KBM-7 (cell line): Measurements from ENCODE around the gene TMEM121.
"Not testable (repeated sequence)": the region's sequence is repeated elsewhere in the genome, so short reads cannot be mapped to it uniquely, and the experiment has no call there.

Source experiments
- DNase-seq: peaks from one replicate; pipeline ENCODE4 v3.0.0-alpha.2; 2015
- in situ Hi-C: fragments of 300-500 bp; cut with MboI; formaldehyde crosslinking; loops from 2 replicates; pipeline ENCODE4 v1.14.3; 2020; ENCODE audit warnings: low sequenced_read_pairs, low pct_unique_long_range_greater_than_20kb, mixed read lengths

TMEM121 gene

DNA sequence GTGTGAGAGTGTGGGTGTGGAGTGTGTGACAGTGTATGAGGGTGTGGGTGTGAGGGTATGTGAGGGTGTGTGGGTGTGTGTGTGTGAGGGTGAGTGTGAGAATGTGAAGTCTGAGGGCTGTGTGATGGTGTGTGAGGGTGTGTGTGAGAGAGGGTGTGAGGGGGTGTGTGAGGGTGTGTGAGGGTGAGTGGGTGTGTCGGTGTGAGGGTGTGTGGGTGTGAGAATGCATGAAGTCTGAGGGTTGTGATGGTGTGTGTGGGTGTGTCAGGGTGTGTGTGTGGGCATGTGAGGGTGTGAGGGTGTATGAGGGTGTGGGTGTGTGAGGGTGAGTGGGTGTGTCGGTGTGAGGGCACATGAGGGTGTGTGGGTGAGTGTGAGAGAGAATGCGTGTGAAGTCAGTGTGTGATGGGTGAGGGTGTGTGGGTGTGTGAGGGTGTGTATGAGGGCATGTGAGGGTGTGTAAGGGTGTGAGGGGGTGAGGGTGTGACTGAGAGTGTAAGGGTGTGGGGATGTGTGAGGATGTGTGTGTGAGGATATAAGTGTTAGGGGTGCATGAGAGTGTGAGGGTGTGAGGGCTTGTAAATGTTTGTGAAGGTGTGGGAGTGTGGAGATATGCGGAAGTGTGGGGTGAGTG is 36.4 kb downstream of the TMEM121 start:
- no peak for DNase-seq
- in situ Hi-C loops = no loop called here

GRCh38 chr14:105563347-105563737 is 37.0 kb downstream of the TMEM121 start:
- in situ Hi-C loops = no loop called here
- no peak for DNase-seq

DNA sequence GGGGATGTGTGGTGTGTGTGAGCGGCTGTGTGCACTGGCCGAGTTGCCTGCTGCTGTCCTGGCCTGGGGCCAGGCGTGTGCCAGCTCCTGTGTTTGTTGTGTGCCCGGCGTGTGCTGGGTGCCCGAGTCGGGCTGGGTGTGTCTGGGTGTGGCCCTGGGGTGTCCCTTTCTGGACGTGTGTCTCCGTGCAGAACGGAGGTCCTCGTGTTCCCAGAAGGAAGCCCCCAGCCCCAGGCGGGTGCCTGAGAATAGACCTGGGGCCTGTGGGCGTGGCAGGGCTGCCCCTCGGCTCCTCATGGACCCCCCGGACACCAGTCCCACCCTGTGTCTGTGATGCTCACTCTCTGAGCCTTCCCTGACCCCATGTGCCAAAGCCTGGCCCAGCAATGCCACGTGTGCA is 38.2 kb downstream of the TMEM121 start:
- in situ Hi-C loops, DNase-seq: not testable (repeated sequence)

DNA sequence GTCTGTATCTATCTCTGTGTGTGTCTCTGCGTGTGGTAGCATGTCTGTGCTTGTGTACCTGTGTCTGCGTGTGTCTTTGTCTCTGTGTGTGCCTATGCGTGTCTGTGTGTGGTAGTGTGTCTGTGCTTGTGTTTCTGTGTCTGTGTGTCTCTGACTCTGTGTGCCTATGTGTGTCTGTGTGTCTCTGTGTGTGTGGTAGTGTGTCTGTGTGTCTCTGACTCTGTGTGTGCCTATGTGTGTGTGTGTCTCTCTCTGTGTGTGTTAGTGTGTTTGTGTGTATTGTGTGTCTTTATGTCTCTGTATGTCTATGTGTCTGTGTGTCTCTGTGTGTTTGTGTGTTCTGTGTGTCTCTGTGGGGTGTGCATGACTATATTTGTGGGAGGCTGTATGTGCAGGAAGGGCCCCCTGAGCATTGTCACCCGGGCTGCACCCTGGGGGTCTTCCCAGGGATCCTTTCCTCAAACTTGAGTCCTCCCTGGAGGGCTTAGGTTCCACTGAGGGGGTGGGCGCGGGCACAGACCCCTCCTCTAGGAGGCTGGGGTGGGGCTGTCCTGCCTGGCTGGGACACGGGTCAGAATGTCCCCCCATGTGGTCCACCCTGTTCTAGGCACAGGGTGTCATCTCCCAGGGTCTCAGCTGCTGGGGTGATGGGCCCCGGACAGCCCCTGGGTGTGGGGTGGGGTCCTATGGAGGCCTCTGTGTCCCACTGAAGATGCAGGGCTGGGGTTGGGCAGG is 39.0 kb downstream of the TMEM121 start:
- in situ Hi-C loops = not testable (repeated sequence)

DNA sequence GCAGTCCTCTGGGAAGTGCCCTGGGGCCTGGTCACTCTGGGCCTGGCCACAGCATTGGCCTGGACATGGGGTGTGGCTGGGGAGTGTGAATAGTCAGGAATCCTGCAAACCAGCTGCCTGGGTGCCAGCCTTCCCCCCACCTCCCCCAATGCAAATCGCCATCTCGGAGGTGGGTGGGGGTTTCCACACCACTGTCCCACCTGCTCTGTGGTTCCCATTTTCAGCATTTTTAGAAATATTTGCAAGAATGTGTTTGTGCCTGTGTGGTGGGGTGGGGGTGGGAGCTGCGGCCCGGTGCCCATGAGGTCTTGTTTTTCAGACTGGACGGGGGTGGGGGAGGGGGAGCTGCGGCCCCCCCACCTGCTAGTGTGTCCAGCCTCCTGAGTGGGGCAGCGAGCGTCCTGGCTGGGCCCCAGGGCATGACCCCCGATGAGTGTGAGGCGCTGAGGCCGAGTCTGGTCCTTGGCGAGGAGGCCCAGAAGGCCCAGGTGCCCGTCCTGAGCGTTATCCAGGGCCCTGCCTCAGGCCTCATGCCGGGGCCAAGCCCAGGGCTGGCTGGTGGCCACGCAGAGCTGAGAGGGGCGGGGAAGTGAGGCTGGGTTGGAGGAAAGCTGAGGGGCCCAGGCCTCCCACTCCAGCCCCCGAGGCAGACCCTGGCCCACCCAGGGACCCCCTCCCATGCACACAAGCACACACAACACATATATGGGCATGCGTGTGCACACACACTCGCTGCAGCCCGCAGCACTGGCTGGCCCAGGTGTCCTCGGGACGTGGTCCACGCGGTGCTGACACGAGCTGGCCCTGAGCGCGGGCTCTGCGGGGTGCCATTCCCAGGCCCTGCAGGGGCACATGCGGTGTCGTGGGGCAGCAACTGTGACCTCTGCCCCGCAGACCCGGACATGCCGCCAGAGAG is 40.1 kb downstream of the TMEM121 start:
- in situ Hi-C loops, DNase-seq: not testable (repeated sequence)

More for the DNA sequence above, 39.0 kb downstream of the TMEM121 start:
- not testable (repeated sequence) for DNase-seq

DNA sequence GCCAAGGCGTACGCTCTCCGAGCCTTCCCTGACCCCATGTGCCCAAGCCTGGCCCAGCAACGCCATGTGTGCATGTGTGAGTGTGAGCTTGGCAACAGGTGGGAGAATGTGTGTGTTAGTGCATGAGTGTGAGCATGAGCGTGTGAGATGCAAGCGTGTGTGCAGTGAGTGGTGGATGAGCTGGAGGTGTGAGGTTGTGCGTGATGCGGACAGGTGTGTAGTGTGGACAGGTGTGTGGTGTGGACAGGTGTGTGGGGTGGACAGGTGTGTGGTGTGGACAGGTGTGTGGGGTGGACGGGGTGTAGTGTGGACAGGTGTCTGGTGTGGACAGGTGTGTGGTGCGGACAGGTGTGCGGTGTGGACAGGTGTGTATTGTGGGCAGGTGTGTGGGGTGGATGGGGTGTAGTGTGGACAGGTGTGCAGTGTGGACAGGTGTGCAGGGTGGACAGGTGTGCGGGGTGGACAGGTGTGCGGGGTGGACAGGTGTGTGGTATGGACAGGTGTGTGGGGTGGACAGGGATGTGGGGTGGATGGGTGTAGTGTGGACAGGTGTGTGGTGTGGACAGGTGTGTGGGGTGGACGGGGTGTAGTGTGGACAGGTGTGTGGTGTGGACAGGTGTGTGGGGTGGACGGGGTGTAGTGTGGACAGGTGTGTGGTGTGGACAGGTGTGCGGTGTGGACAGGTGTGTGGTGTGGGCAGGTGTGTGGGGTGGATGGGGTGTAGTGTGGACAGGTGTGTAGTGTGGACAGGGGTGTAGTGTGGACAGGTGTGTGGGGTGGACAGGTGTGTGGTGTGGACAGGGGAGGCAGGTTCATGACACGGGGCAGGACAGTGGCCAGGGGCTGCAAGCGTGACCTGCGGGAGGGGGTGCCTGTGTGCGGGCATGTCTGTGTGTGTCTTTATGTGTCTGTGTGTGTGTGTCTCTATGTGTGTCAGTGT is 41.1 kb downstream of the TMEM121 start:
- in situ Hi-C loops, DNase-seq: not testable (repeated sequence)

GRCh38 chr14:105568140-105568843 is 41.9 kb downstream of the TMEM121 start:
- in situ Hi-C loops = not testable (repeated sequence)
- peak; percentile 21 for DNase-seq

GRCh38 chr14:105568859-105569766 is 42.7 kb downstream of the TMEM121 start:
- in situ Hi-C loops = no loop called here
- DNase-seq = no peak

- in situ Hi-C loops = loop anchor here (5.0 kb wide), 1 partner anchor 122 kb away; no protein-coding TSS in a partner anchor
- DNase-seq = no peak
Measured at GRCh38 chr14:105570482-105570881, 44.1 kb downstream of the TMEM121 start.

DNA sequence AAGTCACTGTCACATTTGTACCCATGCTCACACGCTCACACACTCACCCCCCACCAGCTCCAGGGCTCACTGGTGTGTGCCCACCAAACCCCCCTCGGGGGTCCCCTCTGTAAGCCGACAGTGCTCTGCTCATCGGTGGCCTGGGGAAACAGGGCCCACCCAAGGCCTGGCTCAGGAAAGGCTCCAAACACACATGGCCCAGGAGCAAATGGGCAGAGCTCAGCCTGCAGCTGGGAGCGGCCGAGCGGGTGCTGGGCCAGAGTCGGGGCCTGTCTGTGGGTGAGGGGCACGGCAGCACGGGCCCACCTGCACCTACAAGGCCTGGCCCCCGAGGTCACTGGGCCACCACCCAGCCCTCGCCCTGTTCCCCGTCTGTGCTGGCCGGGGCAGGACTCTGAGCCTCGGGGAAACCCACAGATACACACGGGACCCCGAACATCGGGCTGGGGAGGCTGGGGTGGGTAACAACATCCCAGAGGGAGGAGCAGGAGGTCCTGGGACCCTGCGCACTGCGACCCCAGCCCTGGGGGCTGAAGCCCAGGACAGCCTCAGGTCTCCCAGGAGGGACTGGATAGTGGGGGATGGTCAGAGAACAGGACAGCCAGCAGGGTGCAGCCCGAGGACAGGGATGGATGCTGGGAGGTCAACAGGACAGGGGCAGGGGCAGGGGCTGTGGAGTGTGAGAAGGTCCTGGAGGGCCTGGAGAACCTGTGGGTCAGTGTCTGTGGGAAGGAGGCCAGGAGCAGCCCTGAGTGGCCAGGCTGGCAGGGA is 45.0 kb downstream of the TMEM121 start:
- in situ Hi-C loops = loop anchor here (5.0 kb wide), 1 partner anchor 121 kb away; no protein-coding TSS in a partner anchor
- DNase-seq = not testable (repeated sequence)

DNA sequence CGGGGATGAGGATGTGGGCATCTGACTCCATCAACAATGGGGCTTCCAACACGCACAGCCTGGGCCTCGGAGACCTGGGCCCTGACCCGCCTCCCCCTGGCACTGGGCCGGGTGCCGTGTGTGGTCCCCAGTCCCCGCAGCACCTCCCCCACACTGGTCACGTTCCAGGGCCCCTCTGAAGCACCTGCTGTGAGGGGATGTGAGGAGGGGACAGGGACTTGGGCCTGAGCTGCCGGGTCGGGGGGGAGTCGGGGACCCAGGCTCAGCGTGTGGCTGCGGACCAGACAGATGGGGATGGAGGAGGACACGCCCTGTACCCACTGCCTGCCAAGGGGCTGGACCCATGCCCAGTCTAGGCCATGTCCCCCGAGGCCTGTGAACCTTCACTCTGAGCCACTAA is 45.7 kb downstream of the TMEM121 start:
- DNase-seq = not testable (repeated sequence)
- in situ Hi-C loops = loop anchor here (5.0 kb wide), 1 partner anchor 120 kb away; no protein-coding TSS in a partner anchor

- DNase-seq = not testable (repeated sequence)
- in situ Hi-C loops = loop anchor here (5.0 kb wide), 1 partner anchor 118 kb away; no protein-coding TSS in a partner anchor
Measured at GRCh38 chr14:105573841-105574240, 47.5 kb downstream of the TMEM121 start.

- in situ Hi-C loops = loop anchor here (5.0 kb wide), 1 partner anchor 118 kb away; no protein-coding TSS in a partner anchor
Measured at GRCh38 chr14:105574411-105574810, 48.0 kb downstream of the TMEM121 start.

GRCh38 chr14:105575016-105575700 is 48.8 kb downstream of the TMEM121 start:
- in situ Hi-C loops, DNase-seq: not testable (repeated sequence)

More at GRCh38 chr14:105574411-105574810, 48.0 kb downstream of the TMEM121 start:
- not testable (repeated sequence) for DNase-seq

- DNase-seq = no peak
- in situ Hi-C loops = no loop called here
Measured at GRCh38 chr14:105576525-105577088, 50.2 kb downstream of the TMEM121 start.
